Measurements from ENCODE around the gene RAB12. TPM values are rescaled to one million over a fixed set of nuclear protein-coding genes. Genes with fewer than 3 reads are reported as not detected.
"Not testable (repeated sequence)": the region's sequence is repeated elsewhere in the genome, so short reads cannot be mapped to it uniquely, and the experiment has no call there.

Gene RAB12
- total RNA-seq, 1 donor from 2014 or later: 50.2 TPM

GRCh38 chr18:8639762-8640161 is 30.5 kb downstream of the RAB12 start:
- no peak overlapping the region for H3K27ac ChIP-seq
- ATAC-seq: no peak
- intact Hi-C loops (cut with DNase I): no loop called here
- H3K9me3 ChIP-seq: no peaks in the 10 kb centered on the region
- H3K27me3 ChIP-seq (ENCODE audit: low read depth): no peaks in the 10 kb centered on the region
- no peak overlapping the region for H3K4me3 ChIP-seq
- H3K4me1 ChIP-seq: no peaks in the 10 kb centered on the region
- no peak for DNase-seq
- TF ChIP-seq, protein P1, sequence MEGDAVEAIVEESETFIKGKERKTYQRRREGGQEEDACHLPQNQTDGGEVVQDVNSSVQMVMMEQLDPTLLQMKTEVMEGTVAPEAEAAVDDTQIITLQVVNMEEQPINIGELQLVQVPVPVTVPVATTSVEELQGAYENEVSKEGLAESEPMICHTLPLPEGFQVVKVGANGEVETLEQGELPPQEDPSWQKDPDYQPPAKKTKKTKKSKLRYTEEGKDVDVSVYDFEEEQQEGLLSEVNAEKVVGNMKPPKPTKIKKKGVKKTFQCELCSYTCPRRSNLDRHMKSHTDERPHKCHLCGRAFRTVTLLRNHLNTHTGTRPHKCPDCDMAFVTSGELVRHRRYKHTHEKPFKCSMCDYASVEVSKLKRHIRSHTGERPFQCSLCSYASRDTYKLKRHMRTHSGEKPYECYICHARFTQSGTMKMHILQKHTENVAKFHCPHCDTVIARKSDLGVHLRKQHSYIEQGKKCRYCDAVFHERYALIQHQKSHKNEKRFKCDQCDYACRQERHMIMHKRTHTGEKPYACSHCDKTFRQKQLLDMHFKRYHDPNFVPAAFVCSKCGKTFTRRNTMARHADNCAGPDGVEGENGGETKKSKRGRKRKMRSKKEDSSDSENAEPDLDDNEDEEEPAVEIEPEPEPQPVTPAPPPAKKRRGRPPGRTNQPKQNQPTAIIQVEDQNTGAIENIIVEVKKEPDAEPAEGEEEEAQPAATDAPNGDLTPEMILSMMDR (IDR thresholded peaks at IDR 0.05): no peak
- peaks cover 56% of the 10 kb centered on the region for H3K36me3 ChIP-seq

GRCh38 chr18:8643326-8643878 is 34.2 kb downstream of the RAB12 start:
- no peak overlapping the region for H3K27ac ChIP-seq
- DNase-seq: no peak
- intact Hi-C loops (cut with DNase I): no loop called here
- no peaks in the 10 kb centered on the region for H3K4me1 ChIP-seq
- no peaks in the 10 kb centered on the region for H3K27me3 ChIP-seq (ENCODE audit: low read depth)
- H3K4me3 ChIP-seq: no peak overlapping the region
- ATAC-seq: no peak
- no peaks in the 10 kb centered on the region for H3K9me3 ChIP-seq
- peaks cover 20% of the 10 kb centered on the region for H3K36me3 ChIP-seq
- TF ChIP-seq, protein P1 (IDR thresholded peaks at IDR 0.05): no peak

GRCh38 chr18:8647359-8647758 is 38.1 kb downstream of the RAB12 start:
- ATAC-seq; H3K4me3 ChIP-seq; intact Hi-C loops (cut with DNase I): not testable (repeated sequence)

DNA sequence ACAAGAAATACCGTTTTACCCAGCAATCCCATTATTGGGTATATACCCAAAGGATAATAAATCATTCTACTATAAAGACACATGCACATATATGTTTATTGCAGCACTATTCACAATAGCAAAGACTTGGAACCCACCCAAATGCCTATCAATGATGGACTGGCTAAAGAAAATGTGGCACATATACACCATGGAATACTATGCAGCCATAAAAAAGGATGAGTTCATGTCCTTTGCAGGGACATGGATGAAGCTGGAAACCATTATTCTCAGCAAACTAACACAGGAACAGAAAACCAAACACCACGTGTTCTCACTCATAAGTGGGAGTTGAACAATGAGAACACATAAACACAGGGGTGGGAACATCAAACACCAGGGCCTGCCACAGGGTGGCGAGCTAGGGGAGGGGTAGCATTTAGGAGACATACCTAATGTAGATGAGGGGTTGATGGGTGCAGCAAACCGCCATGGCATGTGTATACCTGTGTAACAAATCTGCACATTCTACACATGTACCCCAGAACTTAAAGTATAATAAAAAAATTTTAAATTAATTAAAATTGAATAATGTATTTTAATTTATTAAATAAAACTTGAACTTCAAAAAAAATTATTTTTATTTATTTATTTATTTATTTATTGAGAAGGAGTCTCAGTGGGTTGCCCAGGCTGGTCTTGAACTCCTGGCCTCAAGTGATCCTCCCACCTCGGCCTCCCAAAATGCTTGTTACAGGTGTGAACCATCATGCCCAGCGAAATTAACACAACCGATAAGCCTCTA is 42.4 kb downstream of the RAB12 start:
- H3K27ac ChIP-seq; H3K36me3 ChIP-seq; H3K27me3 ChIP-seq (ENCODE audit: low read depth); intact Hi-C loops (cut with DNase I); H3K4me1 ChIP-seq; H3K4me3 ChIP-seq; H3K9me3 ChIP-seq; DNase-seq; ATAC-seq: not testable (repeated sequence)

More at GRCh38 chr18:8647359-8647758, 38.1 kb downstream of the RAB12 start:
- not testable (repeated sequence) for H3K4me1 ChIP-seq; H3K27ac ChIP-seq; H3K27me3 ChIP-seq (ENCODE audit: low read depth); H3K36me3 ChIP-seq; DNase-seq; H3K9me3 ChIP-seq

- Histone ChIP-seq H3K4me3 (no peak overlapping the region), H3K9me3 (no peaks in the 10 kb centered on the region), H3K4me1 (no peaks in the 10 kb centered on the region), H3K27ac (no peak overlapping the region), H3K36me3 (no peaks in the 10 kb centered on the region), H3K27me3 (ENCODE audit: low read depth) (no peaks in the 10 kb centered on the region)
- TF ChIP-seq, protein P1 (IDR thresholded peaks at IDR 0.05): peak; percentile 80
- DNase-seq (no peak), ATAC-seq (peak in 1 of 2 donors; percentile 49)
- intact Hi-C loops (cut with DNase I): no loop called here
Observed at GRCh38 chr18:8654503-8655451, 45.5 kb downstream of the RAB12 start.

- no peak overlapping the region for H3K4me3 ChIP-seq
- ATAC-seq (no peak), DNase-seq (no peak)
- H3K36me3 ChIP-seq: no peaks in the 10 kb centered on the region
- intact Hi-C loops (cut with DNase I): no loop called here
- no peaks in the 10 kb centered on the region for H3K4me1 ChIP-seq
- no peaks in the 10 kb centered on the region for H3K27me3 ChIP-seq (ENCODE audit: low read depth)
- no peaks in the 10 kb centered on the region for H3K9me3 ChIP-seq
- H3K27ac ChIP-seq: no peak overlapping the region
- TF ChIP-seq, protein P1 (IDR thresholded peaks at IDR 0.05): no peak
Observed at GRCh38 chr18:8656232-8656631, 47.0 kb downstream of the RAB12 start.

Data from lower lobe of right lung (tissue), 2 donors.